WERI-Rb-1 (cell line): Measurements from ENCODE around the gene NISCH.

ENCODE experiments used
- DNase-seq: peaks from one replicate; pipeline ENCODE4 v3.0.0-alpha.2; 2020
- H3K27ac ChIP-seq: fragments of 250-450 bp; sonication (Bioruptor Pico); 2 replicates; pipeline ENCODE4 v1.5.1; 2020; ENCODE audit warnings: mild to moderate bottlenecking, moderate library complexity
- H3K27me3 ChIP-seq: fragments of 250-450 bp; sonication (Bioruptor Pico); 2 replicates; pipeline ENCODE4 v1.5.1; 2021; ENCODE audit warnings: mild to moderate bottlenecking, low read depth, moderate library complexity; ENCODE audit not compliant: insufficient read depth, severe bottlenecking
- H3K36me3 ChIP-seq: fragments of 250-450 bp; sonication (Bioruptor Pico); 2 replicates; pipeline ENCODE4 v1.5.1; 2020; ENCODE audit warnings: mild to moderate bottlenecking, moderate library complexity
- H3K4me3 ChIP-seq: 2 replicates; pipeline ENCODE4 v1.5.1; 2011; ENCODE audit warnings: low read depth, mild to moderate bottlenecking, control low read depth, low read length
- H3K9me3 ChIP-seq: fragments of 250-450 bp; sonication (Bioruptor Pico); 2 replicates; pipeline ENCODE4 v1.5.1; 2021; ENCODE audit warnings: mild to moderate bottlenecking, moderate library complexity; ENCODE audit not compliant: severe bottlenecking
- TF ChIP-seq, protein P1 (sequence below): IDR thresholded peaks from 2 replicates; pipeline ENCODE4 v1.5.1; 2011; ENCODE audit warnings: low read depth, mild to moderate bottlenecking, control low read depth, inconsistent platforms, low read length

The NISCH gene

DNA sequence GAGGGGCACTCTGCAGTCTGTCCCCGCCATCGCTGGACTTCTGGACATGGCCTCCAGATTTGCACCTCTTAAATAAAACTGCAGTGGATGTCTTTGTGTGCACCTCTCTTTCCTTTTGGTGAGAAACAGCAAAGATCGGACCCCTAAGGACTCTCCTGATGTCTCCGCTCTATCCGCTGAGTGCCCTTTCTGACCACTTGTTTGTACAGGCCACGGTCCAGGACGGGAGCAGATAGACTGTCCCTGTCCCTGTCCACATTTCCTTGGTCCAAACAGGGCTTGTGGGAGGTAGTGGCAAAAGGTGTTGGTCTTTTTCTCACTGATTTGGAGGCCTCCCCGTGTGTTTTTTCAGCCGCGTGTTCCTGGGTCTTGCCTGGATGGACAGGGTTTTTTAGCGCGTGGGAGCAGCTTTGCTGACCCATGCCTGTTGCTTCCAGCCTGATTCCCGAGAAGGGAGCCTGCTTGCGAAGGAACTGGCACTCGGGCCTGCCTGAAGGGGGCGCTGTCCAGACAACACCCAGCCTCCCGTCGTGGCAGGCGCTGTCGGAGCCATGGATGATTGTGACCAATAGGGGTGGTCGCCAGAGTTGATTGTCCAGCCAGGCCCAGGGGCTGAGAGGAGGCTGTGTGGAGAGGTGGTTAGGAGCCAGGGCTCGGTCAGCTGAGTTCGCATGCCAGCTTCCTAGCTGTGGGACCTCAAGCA, 26.6 kb downstream of the NISCH start:
- no peaks in the 10 kb centered on the region for H3K27me3 ChIP-seq
- no peak overlapping the region for H3K4me3 ChIP-seq
- peaks cover 96% of the 10 kb centered on the region for H3K36me3 ChIP-seq
- no peak overlapping the region for H3K27ac ChIP-seq
- TF ChIP-seq, protein P1, sequence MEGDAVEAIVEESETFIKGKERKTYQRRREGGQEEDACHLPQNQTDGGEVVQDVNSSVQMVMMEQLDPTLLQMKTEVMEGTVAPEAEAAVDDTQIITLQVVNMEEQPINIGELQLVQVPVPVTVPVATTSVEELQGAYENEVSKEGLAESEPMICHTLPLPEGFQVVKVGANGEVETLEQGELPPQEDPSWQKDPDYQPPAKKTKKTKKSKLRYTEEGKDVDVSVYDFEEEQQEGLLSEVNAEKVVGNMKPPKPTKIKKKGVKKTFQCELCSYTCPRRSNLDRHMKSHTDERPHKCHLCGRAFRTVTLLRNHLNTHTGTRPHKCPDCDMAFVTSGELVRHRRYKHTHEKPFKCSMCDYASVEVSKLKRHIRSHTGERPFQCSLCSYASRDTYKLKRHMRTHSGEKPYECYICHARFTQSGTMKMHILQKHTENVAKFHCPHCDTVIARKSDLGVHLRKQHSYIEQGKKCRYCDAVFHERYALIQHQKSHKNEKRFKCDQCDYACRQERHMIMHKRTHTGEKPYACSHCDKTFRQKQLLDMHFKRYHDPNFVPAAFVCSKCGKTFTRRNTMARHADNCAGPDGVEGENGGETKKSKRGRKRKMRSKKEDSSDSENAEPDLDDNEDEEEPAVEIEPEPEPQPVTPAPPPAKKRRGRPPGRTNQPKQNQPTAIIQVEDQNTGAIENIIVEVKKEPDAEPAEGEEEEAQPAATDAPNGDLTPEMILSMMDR = peak; percentile 85
- no peaks in the 10 kb centered on the region for H3K9me3 ChIP-seq
- DNase-seq = peak; percentile 70

DNA sequence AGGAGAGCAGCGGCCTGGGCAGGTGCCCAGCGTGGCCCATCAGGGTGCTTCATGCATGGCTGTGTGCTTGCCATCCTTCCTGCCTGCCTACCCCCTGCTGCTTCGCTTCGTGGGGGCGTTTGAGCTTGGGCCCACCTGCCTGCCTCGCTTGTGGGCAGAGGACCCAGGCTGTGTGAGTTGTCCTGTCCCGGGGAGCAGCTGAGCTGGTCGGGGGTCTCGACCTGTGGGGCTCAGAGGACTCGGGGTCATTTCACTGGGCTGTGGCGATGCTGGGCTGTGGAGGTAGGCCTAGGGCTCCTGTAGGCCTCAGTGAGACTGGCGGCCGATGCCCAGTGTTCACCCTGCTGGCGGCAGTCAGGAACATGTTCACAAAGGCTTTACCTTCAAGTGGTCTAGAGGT, 27.7 kb downstream of the NISCH start:
- Histone ChIP-seq H3K27me3 (no peaks in the 10 kb centered on the region), H3K27ac (no peak overlapping the region)
- TF ChIP-seq, protein P1 = no peak

DNA sequence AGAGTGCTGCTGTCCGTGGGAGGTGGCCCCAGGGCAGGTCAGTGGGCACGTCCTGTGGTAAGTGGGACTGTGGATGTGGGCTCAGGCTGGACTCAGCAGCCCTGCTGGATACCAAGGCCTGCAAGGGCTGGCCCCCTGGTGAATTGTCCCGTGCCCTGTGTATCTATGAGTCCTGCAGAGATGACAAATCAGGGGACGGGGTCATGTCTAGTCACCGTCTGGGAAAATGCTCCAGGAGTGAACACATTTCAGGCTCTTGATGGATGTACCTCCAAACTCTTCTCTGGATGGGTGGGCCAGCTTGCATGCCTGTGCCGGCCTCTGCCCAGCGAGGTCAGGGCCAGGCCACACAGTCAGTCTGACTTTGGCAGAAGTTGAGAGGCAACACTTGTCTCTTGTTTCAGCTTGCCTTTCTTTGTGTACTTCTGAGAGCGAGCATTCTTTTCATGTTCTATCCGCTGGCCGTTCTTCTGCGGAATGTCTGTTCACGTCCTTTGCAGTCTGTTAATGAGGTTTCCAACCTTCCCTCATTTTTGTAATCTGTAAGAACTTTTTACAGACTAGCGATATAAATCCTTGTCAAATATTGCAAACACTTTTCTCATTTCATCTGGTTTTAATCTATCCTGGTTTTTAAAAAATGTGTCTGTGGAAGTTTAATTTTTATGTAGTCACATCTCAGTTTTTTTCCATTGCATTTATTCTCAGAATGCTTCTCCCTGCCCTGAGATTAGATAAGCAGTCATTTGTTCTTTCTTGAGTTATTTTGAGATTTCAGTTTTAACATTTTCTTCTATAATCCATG, 28.4 kb downstream of the NISCH start:
- no peaks in the 10 kb centered on the region for H3K27me3 ChIP-seq
- H3K9me3 ChIP-seq = no peaks in the 10 kb centered on the region
- H3K4me3 ChIP-seq = no peak overlapping the region
- no peak for DNase-seq
- H3K36me3 ChIP-seq = peaks cover 94% of the 10 kb centered on the region
- no peak overlapping the region for H3K27ac ChIP-seq
- TF ChIP-seq, protein P1 = no peak

More for the DNA sequence above, 27.7 kb downstream of the NISCH start:
- no peaks in the 10 kb centered on the region for H3K9me3 ChIP-seq
- DNase-seq = no peak
- H3K4me3 ChIP-seq = no peak overlapping the region
- peaks cover 96% of the 10 kb centered on the region for H3K36me3 ChIP-seq

DNA sequence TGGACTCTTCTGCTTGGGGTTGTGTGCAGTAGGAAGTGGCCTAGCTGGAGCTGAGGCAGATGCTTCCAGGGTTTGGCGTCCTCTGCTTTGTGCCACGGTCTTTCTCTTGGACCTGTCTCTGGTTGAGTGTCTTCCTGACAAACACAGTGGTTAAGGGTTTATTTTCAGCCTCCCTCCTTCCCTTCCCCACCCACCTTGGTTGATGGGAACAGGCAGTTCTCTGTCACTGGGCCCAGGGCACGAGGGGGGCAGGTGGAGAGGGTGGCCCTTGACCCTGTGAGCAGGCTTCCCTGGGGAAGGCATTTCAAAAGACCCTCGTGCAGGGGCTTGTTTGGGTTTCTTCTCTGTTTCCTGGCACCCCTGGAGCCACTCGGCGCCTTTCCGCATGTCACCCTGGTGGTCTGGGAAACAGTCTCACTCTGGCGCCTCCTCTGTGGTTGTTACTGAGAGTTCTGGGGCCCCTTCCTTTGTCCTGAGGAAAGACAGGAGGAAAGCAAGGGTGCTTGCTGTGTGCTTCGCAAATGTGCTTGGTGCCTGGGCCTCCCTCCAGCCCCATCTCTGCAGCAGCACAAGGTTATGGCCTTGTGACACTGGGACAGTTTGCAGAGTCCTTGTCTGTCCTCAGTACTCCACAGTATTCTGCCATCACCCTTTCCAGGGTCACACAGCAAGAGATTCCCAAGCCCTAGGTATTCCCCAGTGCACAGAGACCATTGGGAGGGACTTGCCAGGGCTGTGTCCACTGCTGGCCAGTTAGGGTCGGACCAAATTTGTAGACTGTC, 29.5 kb downstream of the NISCH start:
- no peak for DNase-seq
- Histone ChIP-seq H3K9me3 (no peaks in the 10 kb centered on the region), H3K4me3 (no peak overlapping the region), H3K27ac (no peak overlapping the region), H3K36me3 (peaks cover 94% of the 10 kb centered on the region), H3K27me3 (no peaks in the 10 kb centered on the region)
- TF ChIP-seq, protein P1 = no peak

DNA sequence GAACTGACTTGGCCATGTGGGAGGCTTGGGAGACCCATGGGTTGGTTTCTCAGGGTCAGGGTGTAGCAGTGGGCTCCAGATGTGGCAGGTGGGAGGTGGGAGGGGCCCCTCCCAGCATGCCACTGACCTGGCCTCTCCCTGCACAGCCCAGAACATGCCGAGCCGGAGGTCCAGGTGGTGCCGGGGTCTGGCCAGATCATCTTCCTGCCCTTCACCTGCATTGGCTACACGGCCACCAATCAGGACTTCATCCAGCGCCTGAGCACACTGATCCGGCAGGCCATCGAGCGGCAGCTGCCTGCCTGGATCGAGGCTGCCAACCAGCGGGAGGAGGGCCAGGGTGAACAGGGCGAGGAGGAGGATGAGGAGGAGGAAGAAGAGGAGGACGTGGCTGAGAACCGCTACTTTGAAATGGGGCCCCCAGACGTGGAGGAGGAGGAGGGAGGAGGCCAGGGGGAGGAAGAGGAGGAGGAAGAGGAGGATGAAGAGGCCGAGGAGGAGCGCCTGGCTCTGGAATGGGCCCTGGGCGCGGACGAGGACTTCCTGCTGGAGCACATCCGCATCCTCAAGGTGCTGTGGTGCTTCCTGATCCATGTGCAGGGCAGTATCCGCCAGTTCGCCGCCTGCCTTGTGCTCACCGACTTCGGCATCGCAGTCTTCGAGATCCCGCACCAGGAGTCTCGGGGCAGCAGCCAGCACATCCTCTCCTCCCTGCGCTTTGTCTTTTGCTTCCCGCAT, 31.8 kb downstream of the NISCH start:
- Histone ChIP-seq H3K4me3 (no peak overlapping the region), H3K27ac (no peak overlapping the region), H3K27me3 (no peaks in the 10 kb centered on the region), H3K36me3 (peaks cover 94% of the 10 kb centered on the region), H3K9me3 (no peaks in the 10 kb centered on the region)
- TF ChIP-seq, protein P1 = no peak
- DNase-seq = no peak
